ENCODE results near the gene SCAMP2. TPM values are rescaled to one million over a fixed set of nuclear protein-coding genes. Genes with fewer than 3 reads are reported as not detected.

SCAMP2 gene
- total RNA-seq, 1 experiment from 2014 or later: 32.1 TPM

GRCh38 chr15:74863239-74864056, 9.7 kb downstream of the SCAMP2 start:
- DNase-seq (ENCODE audit: low read depth): peak; percentile 77

GRCh38 chr15:74858369-74858740, 14.8 kb downstream of the SCAMP2 start:
- DNase-seq (ENCODE audit: low read depth): no peak

- no peak for DNase-seq (ENCODE audit: low read depth)
Measured at GRCh38 chr15:74857671-74858368, 15.3 kb downstream of the SCAMP2 start.

GRCh38 chr15:74857082-74857655, 16.0 kb downstream of the SCAMP2 start:
- no peak for DNase-seq (ENCODE audit: low read depth)

GRCh38 chr15:74856537-74856936, 16.6 kb downstream of the SCAMP2 start:
- no peak for DNase-seq (ENCODE audit: low read depth)

GRCh38 chr15:74855857-74856256, 17.3 kb downstream of the SCAMP2 start:
- no peak for DNase-seq (ENCODE audit: low read depth)

- DNase-seq (ENCODE audit: low read depth): no peak
Measured at GRCh38 chr15:74854453-74855022, 18.6 kb downstream of the SCAMP2 start.

- DNase-seq (ENCODE audit: low read depth): no peak
Measured at GRCh38 chr15:74851960-74852359, 21.2 kb downstream of the SCAMP2 start.

GRCh38 chr15:74850393-74850792, 22.8 kb downstream of the SCAMP2 start:
- no peak for DNase-seq (ENCODE audit: low read depth)

- DNase-seq (ENCODE audit: low read depth): no peak
Measured at GRCh38 chr15:74847432-74847831, 25.7 kb downstream of the SCAMP2 start.

GRCh38 chr15:74845581-74845980, 27.6 kb downstream of the SCAMP2 start:
- DNase-seq (ENCODE audit: low read depth): no peak

GRCh38 chr15:74845208-74845568, 28.0 kb downstream of the SCAMP2 start:
- DNase-seq (ENCODE audit: low read depth): no peak

- no peak for DNase-seq (ENCODE audit: low read depth)
Measured at GRCh38 chr15:74844319-74845207, 28.6 kb downstream of the SCAMP2 start.

GRCh38 chr15:74843891-74844299, 29.3 kb downstream of the SCAMP2 start:
- no peak for DNase-seq (ENCODE audit: low read depth)

GRCh38 chr15:74843445-74843828, 29.7 kb downstream of the SCAMP2 start:
- DNase-seq (ENCODE audit: low read depth): no peak

GRCh38 chr15:74842581-74843444, 30.4 kb downstream of the SCAMP2 start, which contains the start of gene ULK3:
TSS of gene ULK3 (minus strand) at chr15:74843156. CDS start at chr15:74843105, 51 bp downstream.
- DNase-seq (ENCODE audit: low read depth): peak; percentile 86

- DNase-seq (ENCODE audit: low read depth): no peak
Measured at GRCh38 chr15:74841891-74842373, 31.2 kb downstream of the SCAMP2 start.

- DNase-seq (ENCODE audit: low read depth): no peak
Measured at GRCh38 chr15:74840851-74841775, 32.1 kb downstream of the SCAMP2 start.

All from HT1080 (cell line).